Measurements from ENCODE around the gene SP6. TPM values are rescaled to one million over a fixed set of nuclear protein-coding genes. Genes with fewer than 3 reads are reported as not detected.

Gene SP6
- total RNA-seq, 4 donors from 2014 or later = 0.30 to 1.3 (median 0.71) TPM

GRCh38 chr17:47831003-47831933 lies 19.7 kb downstream of the SP6 start, which contains the start of the genes LRRC46 and MRPL10:
Gene LRRC46 (plus strand): TSS chr17:47831670. CDS start chr17:47831990, 320 bp downstream.
Gene MRPL10 (minus strand): TSS chr17:47831541. CDS start chr17:47831511, 30 bp downstream.
- DNase-seq (ENCODE audit: low spot score in 2 of 2) = peak; percentile 74 to 88
- H3K27ac ChIP-seq = peak within 1 kb of the TSS; percentile 7 to 87 (median 74)

GRCh38 chr17:47830396-47831002 lies 20.5 kb downstream of the SP6 start:
- no peak for DNase-seq (ENCODE audit: low spot score in 2 of 2)
- H3K36me3 ChIP-seq = peaks cover 0 to 40% (median 13%) of the 10 kb centered on the region in 3 donors
- peaks cover 0 to 29% (median 19%) of the 10 kb centered on the region in 4 donors for H3K4me1 ChIP-seq
- no peaks in the 10 kb centered on the region for H3K9me3 ChIP-seq
- no peak for TF ChIP-seq CTCF (IDR thresholded peaks at IDR 0.05)
- TF ChIP-seq POLR2A (IDR thresholded peaks at IDR 0.05) = no peak
- no peak for TF ChIP-seq EP300 (IDR thresholded peaks at IDR 0.05)
- 73 to 74% methylated on average over 18 of the region's 18 CpGs for WGBS, 2 donors
- H3K27ac ChIP-seq = peak overlapping the region in 3 of 4 donors; percentile 72 to 87 (median 77)
- peak overlapping the region; percentile 73 to 86 (median 74) for H3K4me3 ChIP-seq
- H3K27me3 ChIP-seq = no peaks in the 10 kb centered on the region

More at GRCh38 chr17:47831003-47831933, 19.7 kb downstream of the SP6 start, which contains the start of the genes LRRC46 and MRPL10:
- no peaks in the 10 kb centered on the region for H3K9me3 ChIP-seq
- H3K4me3 ChIP-seq = peak within 1 kb of the TSS; percentile 73 to 86 (median 74)
- H3K36me3 ChIP-seq = peaks cover 0 to 40% (median 8%) of the 10 kb centered on the region in 3 donors
- no peaks in the 10 kb centered on the region for H3K27me3 ChIP-seq
- WGBS, 2 donors = 0 to 1% methylated on average over 39 to 41 of the region's 42 CpGs
- peak; percentile 90 to 98 for TF ChIP-seq EP300 (IDR thresholded peaks at IDR 0.05)
- TF ChIP-seq POLR2A (IDR thresholded peaks at IDR 0.05) = peak; percentile 36 to 70
- peak in 2 of 5 experiments; percentile 16 to 49 for TF ChIP-seq CTCF (IDR thresholded peaks at IDR 0.05)
- H3K4me1 ChIP-seq = peaks cover 0 to 29% (median 19%) of the 10 kb centered on the region in 4 donors

GRCh38 chr17:47829870-47830269 lies 21.1 kb downstream of the SP6 start:
- H3K4me1 ChIP-seq = peaks cover 0 to 29% (median 19%) of the 10 kb centered on the region in 4 donors
- no peaks in the 10 kb centered on the region for H3K9me3 ChIP-seq
- WGBS, 2 donors = 76 to 79% methylated on average over 3 of the region's 3 CpGs
- TF ChIP-seq CTCF (IDR thresholded peaks at IDR 0.05) (no peak), EP300 (IDR thresholded peaks at IDR 0.05) (no peak), POLR2A (IDR thresholded peaks at IDR 0.05) (no peak)
- H3K36me3 ChIP-seq = peaks cover 0 to 42% (median 20%) of the 10 kb centered on the region in 3 donors
- no peak for DNase-seq (ENCODE audit: low spot score in 2 of 2)
- H3K27me3 ChIP-seq = no peaks in the 10 kb centered on the region
- H3K27ac ChIP-seq = no peak overlapping the region
- no peak overlapping the region for H3K4me3 ChIP-seq

GRCh38 chr17:47823519-47823918 lies 27.4 kb downstream of the SP6 start:
- 86 to 90% methylated on average over 4 of the region's 4 CpGs for WGBS, 2 donors
- no peak for TF ChIP-seq CTCF (IDR thresholded peaks at IDR 0.05)
- TF ChIP-seq POLR2A (IDR thresholded peaks at IDR 0.05) = no peak
- TF ChIP-seq EP300 (IDR thresholded peaks at IDR 0.05) = no peak
- peaks cover 0 to 74% (median 29%) of the 10 kb centered on the region in 3 donors for H3K36me3 ChIP-seq
- no peak overlapping the region for H3K27ac ChIP-seq
- peaks cover 0 to 29% (median 11%) of the 10 kb centered on the region in 4 donors for H3K4me1 ChIP-seq
- H3K4me3 ChIP-seq = no peak overlapping the region
- DNase-seq (ENCODE audit: low spot score in 2 of 2) = no peak
- no peaks in the 10 kb centered on the region for H3K27me3 ChIP-seq
- no peaks in the 10 kb centered on the region for H3K9me3 ChIP-seq
